PC-9 (cell line): ENCODE data around the gene TNF.

Experiments
- CTCF ChIP-seq: fragments of 200-600 bp; sonication (generic); conservative IDR thresholded peaks from 2 replicates; pipeline ENCODE4 v1.6.1; 2017; ENCODE audit warnings: mixed run types, antibody characterized with exemption, mild to moderate bottlenecking, moderate library complexity
- EZH2 ChIP-seq: fragments of 200-600 bp; sonication (generic); IDR thresholded peaks from 2 replicates; pipeline ENCODE4 v1.8.0; 2017; ENCODE audit warnings: antibody characterized with exemption, low read depth

GRCh38 chr6:31575952-31576685, 754 bp downstream of the TNF start:
- TF ChIP-seq CTCF, result no peak
- no peak for TF ChIP-seq EZH2
